T-helper 2 cell (primary cell): Measurements from ENCODE around the gene MCAM.

Experiments used
- DNase-seq, 5 experiments: peaks; one replicate each; pipeline versions ENCODE4 v3.0.0 to v3.0.0-alpha.2; 2012 to 2022

Gene MCAM

GRCh38 chr11:119262668-119263351, 54.1 kb downstream of the MCAM start:
- peak in 1 of 5 experiments; percentile 65 for DNase-seq

DNA sequence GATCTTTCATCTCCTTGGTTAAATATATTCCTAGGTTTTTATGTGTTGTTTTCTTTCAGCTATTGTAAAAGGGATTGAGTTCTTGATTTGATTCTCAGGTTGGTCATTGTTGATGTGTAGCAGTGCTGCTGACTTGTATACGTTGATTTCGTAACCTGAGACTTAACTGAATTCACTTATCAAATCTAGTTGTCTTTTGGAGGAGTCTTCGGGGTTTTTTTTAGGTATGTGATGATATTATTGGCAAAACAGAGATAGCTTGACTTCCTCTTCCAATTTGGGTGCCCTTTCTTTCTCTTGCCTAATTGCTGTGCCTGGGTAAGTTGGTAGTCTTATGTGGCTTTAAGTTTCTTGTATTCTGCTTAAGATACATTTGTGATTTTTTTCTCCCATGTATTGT, 57.9 kb downstream of the MCAM start:
- DNase-seq: no peak
